PC-9 (cell line): ENCODE measurements around the gene SCAPER. TPM values are rescaled to one million over a fixed set of nuclear protein-coding genes. Genes with fewer than 3 reads are reported as not detected.

Experiments used
- BruUV-seq: library from RNA; stranded (reverse); fragments of 400-500 nt; replicated peaks from 2 replicates; lab custom pipeline; 2021; lab: Mats Ljungman, UMichigan
- CTCF ChIA-PET: fragments of 300-600 bp; sonication (Branson Sonifier 250); formaldehyde crosslinking; loops from one replicate; lab custom pipeline; 2022; ENCODE audit warnings: antibody characterized with exemption; lab: Charles Lee
- POLR2A ChIA-PET: fragments of 300-600 bp; sonication (Branson Sonifier 250); formaldehyde crosslinking; loops from one replicate; lab custom pipeline; 2022; ENCODE audit warnings: antibody characterized with exemption; ENCODE audit not compliant: unreplicated experiment; lab: Charles Lee
- DNase-seq, 2 experiments: peaks; one replicate each; pipeline versions ENCODE4 v3.0.0 to v3.0.0-alpha.2; 2015 to 2022; ENCODE audit warnings: mixed read lengths in 1 of 2
- H2AFZ ChIP-seq: fragments of 200-600 bp; sonication (generic); 2 replicates; pipeline ENCODE4 v1.8.1; 2017; ENCODE audit warnings: antibody characterized with exemption
- H3F3A ChIP-seq: fragments of 200-600 bp; sonication (generic); 2 replicates; pipeline ENCODE4 v1.8.1; 2017; ENCODE audit warnings: antibody characterized with exemption, mild to moderate bottlenecking, low read depth; ENCODE audit not compliant: insufficient read depth
- H3K27ac ChIP-seq: fragments of 200-600 bp; sonication (generic); 2 replicates; pipeline ENCODE4 v1.6.1; 2016; ENCODE audit warnings: mixed run types
- H3K27me3 ChIP-seq: fragments of 200-600 bp; sonication (generic); 2 replicates; pipeline ENCODE4 v1.6.1; 2016; ENCODE audit warnings: low read depth, mixed run types; ENCODE audit not compliant: insufficient read depth
- H3K36me3 ChIP-seq: fragments of 200-600 bp; sonication (generic); 2 replicates; pipeline ENCODE4 v1.6.1; 2016; ENCODE audit warnings: low read depth, mixed run types
- H3K4me1 ChIP-seq: fragments of 200-600 bp; sonication (generic); replicated peaks from 2 replicates; pipeline ENCODE4 v1.6.1; 2016; ENCODE audit warnings: mixed run types; ENCODE audit not compliant: insufficient read depth
- H3K4me2 ChIP-seq: fragments of 200-600 bp; sonication (generic); 2 replicates; pipeline ENCODE4 v1.6.1; 2017; ENCODE audit warnings: mixed run types
- H3K4me3 ChIP-seq: fragments of 200-600 bp; sonication (generic); 2 replicates; pipeline ENCODE4 v1.6.1; 2016; ENCODE audit warnings: mixed run types
- H3K79me2 ChIP-seq: fragments of 200-600 bp; sonication (generic); 2 replicates; pipeline ENCODE4 v1.6.1; 2017; ENCODE audit warnings: low read depth, mixed run types
- H3K9me2 ChIP-seq: fragments of 200-600 bp; sonication (generic); 2 replicates; pipeline ENCODE4 v1.8.1; 2017; ENCODE audit warnings: mild to moderate bottlenecking; ENCODE audit not compliant: insufficient read depth
- H3K9me3 ChIP-seq: fragments of 200-600 bp; sonication (generic); 2 replicates; pipeline ENCODE4 v1.8.1; 2016; ENCODE audit warnings: low read depth; ENCODE audit not compliant: insufficient read depth
- H4K20me1 ChIP-seq: fragments of 200-600 bp; sonication (generic); 2 replicates; pipeline ENCODE4 v1.8.1; 2017; ENCODE audit not compliant: insufficient read depth
- EZH2 ChIP-seq: fragments of 200-600 bp; sonication (generic); IDR thresholded peaks from 2 replicates; pipeline ENCODE4 v1.8.0; 2017; ENCODE audit warnings: antibody characterized with exemption, low read depth
- intact Hi-C: fragments of 100-400 bp; cut with micrococcal nuclease; formaldehyde crosslinking; loops from one replicate; pipeline ENCODE4 v1.10.0; 2022; ENCODE audit not compliant: unreplicated experiment
- total RNA-seq: library from RNA; stranded (reverse); gene quantifications from 2 replicates; pipeline ENCODE4 v1.2.3, GENCODE V29; 2021
- TF ChIP-seq, protein P1 (sequence below): fragments of 200-600 bp; sonication (generic); conservative IDR thresholded peaks from 2 replicates; pipeline ENCODE4 v1.6.1; 2017; ENCODE audit warnings: mixed run types, antibody characterized with exemption, mild to moderate bottlenecking, moderate library complexity

Gene SCAPER
- total RNA-seq, 1 experiment from 2014 or later = 18.7 TPM

DNA sequence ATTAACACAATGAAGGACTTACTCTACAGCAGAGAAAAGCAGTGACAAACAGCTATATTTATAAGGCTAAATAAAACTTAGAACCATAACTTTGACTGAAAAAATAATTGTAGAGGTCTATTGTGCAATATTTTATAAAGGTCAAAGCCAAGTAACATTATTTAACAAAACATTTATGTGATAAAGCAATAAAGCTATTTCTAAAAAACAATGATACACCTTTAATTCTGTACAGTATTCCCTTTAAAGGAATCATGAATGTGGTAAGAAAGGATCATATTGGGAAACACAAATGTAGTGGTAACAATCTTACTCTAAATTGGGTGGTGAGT is 332.2 kb downstream of the SCAPER start:
- Histone ChIP-seq H3K4me1 (no peaks in the 10 kb centered on the region), H4K20me1 (no peaks in the 10 kb centered on the region), H3K27me3 (no peaks in the 10 kb centered on the region), H3K4me2 (no peak overlapping the region), H3K27ac (no peak overlapping the region), H3K9me3 (no peaks in the 10 kb centered on the region), H3K79me2 (no peaks in the 10 kb centered on the region), H2AFZ (no peak overlapping the region), H3K4me3 (no peak overlapping the region), H3K36me3 (no peaks in the 10 kb centered on the region), H3K9me2 (no peaks in the 10 kb centered on the region), H3F3A (no peaks in the 10 kb centered on the region)
- no TSS peak for BruUV-seq
- CTCF ChIA-PET = no interaction called here
- no peak for DNase-seq
- POLR2A ChIA-PET = no interaction called here
- TF ChIP-seq, protein P1, sequence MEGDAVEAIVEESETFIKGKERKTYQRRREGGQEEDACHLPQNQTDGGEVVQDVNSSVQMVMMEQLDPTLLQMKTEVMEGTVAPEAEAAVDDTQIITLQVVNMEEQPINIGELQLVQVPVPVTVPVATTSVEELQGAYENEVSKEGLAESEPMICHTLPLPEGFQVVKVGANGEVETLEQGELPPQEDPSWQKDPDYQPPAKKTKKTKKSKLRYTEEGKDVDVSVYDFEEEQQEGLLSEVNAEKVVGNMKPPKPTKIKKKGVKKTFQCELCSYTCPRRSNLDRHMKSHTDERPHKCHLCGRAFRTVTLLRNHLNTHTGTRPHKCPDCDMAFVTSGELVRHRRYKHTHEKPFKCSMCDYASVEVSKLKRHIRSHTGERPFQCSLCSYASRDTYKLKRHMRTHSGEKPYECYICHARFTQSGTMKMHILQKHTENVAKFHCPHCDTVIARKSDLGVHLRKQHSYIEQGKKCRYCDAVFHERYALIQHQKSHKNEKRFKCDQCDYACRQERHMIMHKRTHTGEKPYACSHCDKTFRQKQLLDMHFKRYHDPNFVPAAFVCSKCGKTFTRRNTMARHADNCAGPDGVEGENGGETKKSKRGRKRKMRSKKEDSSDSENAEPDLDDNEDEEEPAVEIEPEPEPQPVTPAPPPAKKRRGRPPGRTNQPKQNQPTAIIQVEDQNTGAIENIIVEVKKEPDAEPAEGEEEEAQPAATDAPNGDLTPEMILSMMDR = no peak
- TF ChIP-seq EZH2 = no peak
- intact Hi-C loops = no loop called here

DNA sequence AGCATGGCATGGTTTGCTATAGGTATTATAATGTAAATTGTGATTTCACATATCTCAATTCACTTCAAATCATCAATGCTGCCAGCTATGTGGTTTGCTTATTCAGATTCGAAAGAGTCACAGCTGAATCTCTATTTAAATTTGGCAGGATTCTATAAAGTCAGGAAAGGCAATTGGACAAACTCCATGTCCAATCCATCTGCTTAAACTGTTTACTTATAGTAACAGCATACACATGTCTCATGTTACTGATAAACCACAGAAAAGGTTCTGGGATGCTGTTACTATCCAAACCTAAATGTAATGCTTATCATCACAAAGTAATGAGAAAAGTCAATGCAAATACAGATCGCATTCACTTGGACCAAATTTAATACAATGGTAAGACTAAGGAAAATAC is 338.9 kb downstream of the SCAPER start:
- no peak overlapping the region for H3K4me3 ChIP-seq
- no peaks in the 10 kb centered on the region for H3K9me2 ChIP-seq
- H3K4me2 ChIP-seq = no peak overlapping the region
- no peaks in the 10 kb centered on the region for H3K27me3 ChIP-seq
- H2AFZ ChIP-seq = no peak overlapping the region
- no peaks in the 10 kb centered on the region for H3K9me3 ChIP-seq
- H3K79me2 ChIP-seq = no peaks in the 10 kb centered on the region
- H4K20me1 ChIP-seq = no peaks in the 10 kb centered on the region
- TF ChIP-seq EZH2 = no peak
- TF ChIP-seq, protein P1 = no peak
- CTCF ChIA-PET = no interaction called here
- intact Hi-C loops = no loop called here
- H3F3A ChIP-seq = no peaks in the 10 kb centered on the region
- BruUV-seq = no TSS peak
- no peak overlapping the region for H3K27ac ChIP-seq
- H3K4me1 ChIP-seq = no peaks in the 10 kb centered on the region
- DNase-seq = no peak
- H3K36me3 ChIP-seq = no peaks in the 10 kb centered on the region
- POLR2A ChIA-PET = no interaction called here

DNA sequence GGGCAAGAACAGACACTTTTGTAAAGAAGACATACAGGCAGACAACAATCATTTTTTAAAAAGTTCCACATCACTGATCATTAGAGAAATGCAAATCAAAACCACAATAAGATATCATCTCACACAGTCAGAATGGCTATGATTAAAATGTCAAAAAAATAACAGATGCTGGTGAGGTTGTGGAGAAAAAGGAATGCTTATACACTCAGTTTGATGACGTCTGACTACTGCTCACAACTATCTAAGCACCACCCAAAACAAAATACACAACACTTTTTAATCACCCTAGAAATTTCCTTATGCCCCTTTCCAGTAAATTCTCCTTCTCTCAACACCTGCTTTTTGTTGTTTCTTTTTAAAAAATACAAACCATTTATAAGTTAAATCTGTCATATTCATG is 339.8 kb downstream of the SCAPER start:
- Histone ChIP-seq H3K4me1 (no peaks in the 10 kb centered on the region), H3K4me3 (no peak overlapping the region), H3K9me2 (no peaks in the 10 kb centered on the region), H3K9me3 (no peaks in the 10 kb centered on the region), H3K27ac (no peak overlapping the region), H3K27me3 (no peaks in the 10 kb centered on the region), H4K20me1 (no peaks in the 10 kb centered on the region), H3K79me2 (no peaks in the 10 kb centered on the region), H2AFZ (no peak overlapping the region), H3K4me2 (no peak overlapping the region), H3F3A (no peaks in the 10 kb centered on the region), H3K36me3 (no peaks in the 10 kb centered on the region)
- no peak for DNase-seq
- CTCF ChIA-PET = no interaction called here
- TF ChIP-seq, protein P1 = no peak
- no peak for TF ChIP-seq EZH2
- no TSS peak for BruUV-seq
- intact Hi-C loops = no loop called here
- POLR2A ChIA-PET = no interaction called here
